Kidney glomerular epithelial cell (primary cell): ENCODE results near the gene PRICKLE1.

Source experiments
- DNase-seq: peaks from one replicate; lab custom pipeline; 2025; lab: John Stamatoyannopoulos, UW

Gene PRICKLE1

DNA sequence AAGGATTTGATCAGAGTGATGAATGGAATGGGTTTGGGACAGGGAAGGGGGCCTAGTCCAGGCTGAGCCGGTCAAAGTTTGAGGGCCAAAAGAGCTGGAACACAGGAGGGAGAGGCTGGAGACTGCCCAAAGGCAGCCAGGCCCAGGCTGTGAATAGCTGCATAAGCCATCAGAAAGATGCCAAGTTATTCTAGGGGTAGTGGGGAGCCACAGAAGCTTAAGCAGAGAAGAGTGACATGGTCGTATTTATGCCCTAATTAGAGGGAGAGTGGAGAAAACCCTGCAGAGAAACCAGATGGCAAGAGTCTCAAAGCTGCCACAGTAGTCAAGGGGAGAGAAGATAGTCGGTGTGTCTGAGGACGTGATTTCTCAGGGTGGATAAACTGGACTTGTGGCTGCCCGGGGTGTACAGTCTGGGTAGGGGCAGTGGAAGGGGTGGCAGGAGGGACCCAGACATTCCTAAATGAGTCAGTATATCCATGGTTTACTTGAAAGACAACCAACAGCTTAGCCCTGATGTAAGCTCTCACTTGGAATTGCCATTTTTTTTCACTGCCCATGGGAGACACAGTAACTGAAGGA, 99.2 kb downstream of the PRICKLE1 start:
- no peak for DNase-seq

DNA sequence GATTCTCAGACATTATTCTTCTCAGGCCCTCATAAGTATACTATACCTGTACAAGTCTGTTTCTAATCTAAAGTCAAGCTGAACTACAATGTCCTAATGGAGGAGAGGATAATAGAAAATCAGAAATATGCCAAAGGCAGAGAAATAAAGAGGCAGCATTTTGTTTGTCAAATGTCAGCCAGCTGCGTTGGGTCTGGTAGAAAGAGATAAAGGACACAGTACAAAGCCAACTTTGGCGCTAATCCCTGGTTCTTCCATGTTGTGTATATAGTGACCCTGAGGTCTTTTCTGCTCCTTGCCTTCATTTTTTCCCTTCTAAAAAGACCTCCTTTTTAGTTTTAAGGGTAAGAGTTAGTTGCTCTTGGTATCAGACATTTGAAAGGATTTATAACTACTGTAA, 103.1 kb downstream of the PRICKLE1 start:
- no peak for DNase-seq

DNA sequence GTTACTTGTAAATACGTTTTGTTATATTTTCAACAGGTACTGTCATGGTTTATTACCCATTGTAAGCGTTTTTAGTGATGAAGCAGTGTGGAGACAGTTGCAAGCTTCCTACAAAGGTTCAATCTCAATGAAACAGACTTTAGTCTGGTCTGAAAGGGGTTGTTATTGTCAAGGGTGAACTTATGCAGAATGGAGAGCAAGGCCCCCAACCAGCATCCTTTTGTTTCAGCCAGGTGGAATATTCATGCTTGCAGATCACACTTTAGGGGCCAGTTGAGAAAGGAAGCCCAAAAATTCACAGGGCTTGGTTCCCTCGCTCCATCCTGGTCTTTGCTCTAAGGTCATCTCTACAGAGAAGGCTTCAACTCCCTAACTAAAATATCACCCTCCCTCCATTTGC, 103.7 kb downstream of the PRICKLE1 start:
- no peak for DNase-seq

- DNase-seq: no peak
Measured at GRCh38 chr12:42484996-42485395, 104.5 kb downstream of the PRICKLE1 start.

- DNase-seq: peak; percentile 32
Measured at GRCh38 chr12:42483521-42483790, 106.1 kb downstream of the PRICKLE1 start.

DNA sequence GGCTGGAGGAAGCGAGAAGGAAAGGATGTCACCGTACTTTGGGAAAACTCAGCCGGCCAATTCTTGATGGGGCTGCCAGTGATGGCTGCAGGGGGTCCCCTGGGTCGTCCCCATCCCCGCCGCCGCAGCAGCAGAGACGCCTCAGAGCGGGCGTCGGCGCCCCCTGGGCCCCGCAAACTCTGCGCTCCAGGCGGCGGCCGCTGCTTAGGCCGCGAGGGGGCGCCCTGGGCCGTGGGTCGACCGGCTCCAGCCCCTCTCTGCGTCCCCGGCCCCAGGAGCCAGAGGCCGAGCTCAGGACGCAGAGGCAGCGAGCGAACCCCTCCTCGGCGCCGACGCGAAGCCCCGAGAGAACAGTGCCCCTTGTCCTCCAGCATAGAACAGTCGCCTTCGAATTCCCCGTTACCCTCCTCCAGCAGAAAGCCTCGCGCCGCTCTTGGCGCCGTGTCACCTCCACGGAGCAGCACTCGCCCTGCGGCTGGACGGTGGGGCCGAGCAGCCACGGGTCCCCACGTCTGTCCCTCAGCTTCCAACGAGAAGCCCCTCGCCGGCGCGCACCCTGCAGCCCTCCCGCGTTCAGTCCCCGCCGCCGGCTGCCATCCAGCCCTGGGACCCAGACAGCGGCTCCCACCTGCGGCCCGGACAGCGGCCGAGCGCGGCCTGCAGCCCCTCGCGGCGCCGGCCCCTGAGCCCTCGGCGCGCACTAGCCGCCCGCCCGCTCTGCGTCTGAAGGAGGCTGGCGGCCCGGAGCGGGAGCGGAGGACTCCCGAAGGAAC, 106.6 kb downstream of the PRICKLE1 start:
- DNase-seq: peak; percentile 54

DNA sequence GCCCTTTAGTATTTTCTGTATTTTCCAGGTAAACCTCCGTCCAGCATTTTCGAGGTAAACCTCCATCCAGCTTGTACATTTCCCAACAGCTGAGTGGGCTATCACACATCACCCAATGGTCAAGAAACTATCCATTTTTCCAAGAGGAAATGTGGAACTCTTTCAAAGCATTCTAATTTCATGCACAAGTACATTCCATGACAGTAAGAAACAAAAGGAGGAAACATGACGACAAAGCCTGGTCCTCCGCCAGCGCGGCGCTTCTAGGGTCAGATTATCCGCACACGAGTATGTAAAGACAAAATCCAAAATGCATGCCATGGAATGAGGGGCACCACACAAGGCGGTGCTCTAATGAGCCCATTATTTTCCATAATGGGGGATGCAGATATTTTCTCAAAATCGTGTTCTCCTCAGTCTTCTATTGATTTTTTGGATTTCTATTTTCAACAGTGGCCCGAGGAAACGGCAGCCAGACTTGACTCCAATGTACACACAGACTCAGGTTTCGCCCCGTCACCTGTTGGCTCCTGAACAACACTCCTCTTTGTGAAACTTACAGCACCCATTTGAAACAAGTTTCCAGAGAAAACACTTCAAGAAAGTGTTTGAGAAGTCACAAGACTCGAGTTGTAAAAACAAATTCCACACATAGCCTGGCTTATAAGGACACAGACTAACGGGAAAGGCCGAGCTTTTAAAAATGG, 107.4 kb downstream of the PRICKLE1 start:
- no peak for DNase-seq

DNA sequence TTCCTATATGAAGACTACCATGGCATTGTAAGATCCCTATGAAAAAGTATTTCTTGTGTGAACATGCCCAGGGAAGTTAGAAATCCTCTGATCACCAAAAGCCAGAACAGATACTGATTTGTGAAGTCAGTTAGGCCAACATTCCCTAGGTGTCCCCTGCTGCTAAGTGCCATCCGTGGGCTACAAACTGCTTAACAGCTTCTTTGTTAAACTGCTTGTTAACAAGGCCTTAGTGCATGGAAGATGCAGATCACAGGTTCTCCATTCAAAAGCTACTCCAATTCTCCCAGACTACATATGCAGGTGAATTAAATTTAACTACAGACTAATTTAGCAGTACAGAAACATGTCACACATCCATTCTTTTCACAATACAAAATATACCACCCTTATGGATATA, 108.2 kb downstream of the PRICKLE1 start:
- DNase-seq: no peak

GRCh38 chr12:42477941-42478340, 111.6 kb downstream of the PRICKLE1 start:
- no peak for DNase-seq

DNA sequence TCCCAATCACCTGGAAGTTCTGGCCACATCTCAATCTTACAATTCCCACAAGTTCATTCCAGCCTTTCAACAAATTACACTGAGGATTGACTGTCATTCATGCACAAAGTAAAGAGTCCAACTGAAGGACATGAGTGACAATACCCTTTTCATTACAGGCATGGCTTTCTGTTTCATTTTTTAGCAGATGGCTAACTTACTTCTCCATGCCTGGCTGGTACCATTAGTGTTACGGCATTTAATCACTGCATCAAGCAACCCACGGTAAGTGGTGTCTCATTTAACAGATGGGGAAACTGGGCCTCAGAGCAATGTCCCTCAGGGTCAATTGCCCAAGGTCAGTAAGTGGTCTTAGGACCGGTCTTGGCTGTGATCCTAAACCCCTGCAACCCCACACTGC, 114.4 kb downstream of the PRICKLE1 start:
- DNase-seq: peak; percentile 31

GRCh38 chr12:42474391-42474790, 115.2 kb downstream of the PRICKLE1 start:
- peak; percentile 94 for DNase-seq

DNA sequence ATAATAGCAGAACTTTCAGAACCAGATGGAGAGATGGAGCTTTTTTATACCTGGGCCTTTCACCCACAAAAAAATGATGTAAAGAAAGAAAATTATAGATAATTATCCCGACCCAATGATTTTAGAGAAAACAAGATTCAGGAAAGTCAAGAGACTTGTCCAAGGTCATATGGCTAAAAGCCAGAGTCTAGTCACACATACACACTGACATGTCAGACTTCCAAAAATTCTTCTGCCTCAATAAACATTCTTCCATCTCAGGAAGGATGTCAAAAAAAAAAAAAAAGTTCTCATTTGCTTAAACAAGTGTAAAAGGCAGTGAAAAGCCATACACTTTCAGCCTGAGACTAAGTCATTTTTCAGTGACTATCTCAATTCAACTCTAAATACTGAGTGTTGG, 116.0 kb downstream of the PRICKLE1 start:
- no peak for DNase-seq

DNA sequence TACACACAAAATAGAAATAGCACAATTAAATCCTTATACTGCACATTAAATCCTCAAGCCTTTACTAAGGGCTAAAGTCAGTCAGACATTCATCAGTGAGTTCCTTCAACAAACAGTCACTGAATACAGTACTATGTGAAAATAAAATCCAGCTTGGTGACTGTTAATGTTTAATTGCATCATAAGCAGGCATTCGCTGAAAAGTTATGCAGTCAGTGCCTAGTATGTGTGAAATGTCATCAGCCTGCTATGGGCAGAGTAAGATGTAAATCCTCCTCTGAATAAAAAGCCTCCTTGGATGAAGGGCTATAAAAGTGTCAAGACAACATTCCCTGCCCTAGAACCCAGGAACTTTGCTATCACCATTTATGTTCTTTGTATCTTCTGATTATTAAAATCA, 116.4 kb downstream of the PRICKLE1 start:
- DNase-seq: peak; percentile 36

- DNase-seq: no peak
Measured at GRCh38 chr12:42472376-42472775, 117.2 kb downstream of the PRICKLE1 start.

- DNase-seq: no peak
Measured at GRCh38 chr12:42469355-42470175, 120.0 kb downstream of the PRICKLE1 start.

DNA sequence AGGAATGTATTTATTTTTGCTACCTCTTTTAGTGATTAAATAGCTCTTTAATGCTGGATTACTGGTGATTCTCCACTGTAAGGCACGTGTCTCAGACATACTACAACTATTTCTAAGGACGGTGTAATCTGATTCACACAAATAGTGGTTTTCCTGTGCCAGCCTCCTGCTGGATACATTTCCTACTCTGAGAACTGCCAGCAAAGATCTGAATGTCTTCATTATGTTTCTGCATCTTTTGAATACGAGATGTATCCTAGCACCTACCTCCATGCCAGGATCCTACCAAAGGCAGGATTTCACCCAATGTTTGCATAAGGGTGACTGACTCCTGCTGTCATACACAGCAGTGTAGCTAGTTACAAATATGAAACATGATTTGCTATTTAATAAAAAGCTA, 120.6 kb downstream of the PRICKLE1 start:
- no peak for DNase-seq

- DNase-seq: no peak
Measured at GRCh38 chr12:42468341-42468821, 121.2 kb downstream of the PRICKLE1 start.

DNA sequence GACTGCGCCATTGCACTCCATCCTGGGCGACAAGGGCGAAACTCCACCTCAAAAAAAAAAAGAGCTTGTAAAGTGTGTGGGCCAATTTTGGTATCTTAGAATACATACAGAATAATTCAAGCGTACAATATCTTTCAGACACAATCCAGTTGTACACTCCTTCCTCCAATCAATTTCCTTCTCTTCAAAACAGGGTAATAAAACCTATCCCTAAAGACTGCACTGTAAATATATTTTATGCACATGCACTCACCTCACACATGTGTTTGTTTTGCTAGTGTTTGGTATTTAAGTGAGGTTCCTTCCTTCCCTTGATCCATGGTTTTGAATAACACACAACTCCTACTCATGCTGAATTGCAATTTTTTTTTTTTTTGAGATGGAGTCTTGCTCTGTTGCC, 125.9 kb downstream of the PRICKLE1 start:
- DNase-seq: no peak

- no peak for DNase-seq
Measured at GRCh38 chr12:42462486-42462885, 127.1 kb downstream of the PRICKLE1 start.

- DNase-seq: no peak
Measured at GRCh38 chr12:42459336-42459847, 130.2 kb downstream of the PRICKLE1 start.

- no peak for DNase-seq
Measured at GRCh38 chr12:42458575-42458974, 131.0 kb downstream of the PRICKLE1 start.

DNA sequence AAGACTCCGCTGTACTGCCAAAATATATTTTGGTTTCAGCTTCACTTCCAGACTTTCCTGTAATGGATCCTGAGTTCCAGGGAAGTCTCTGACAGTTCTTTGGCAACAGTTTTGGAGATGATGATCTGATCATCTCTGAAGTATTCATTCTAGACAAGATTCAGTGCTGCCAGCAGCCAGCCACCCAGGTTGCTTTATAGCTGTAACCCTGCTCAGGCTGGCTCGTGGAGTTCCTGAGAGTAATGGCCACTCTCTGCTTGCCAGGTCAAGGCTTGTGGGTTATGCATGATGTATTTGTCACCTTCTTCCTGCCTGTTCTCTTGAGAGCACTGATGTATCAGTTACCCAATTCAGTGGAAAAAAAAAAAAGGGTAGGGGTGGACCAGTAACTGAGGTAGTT, 139.3 kb downstream of the PRICKLE1 start:
- DNase-seq: no peak
